Esophagus squamous epithelium (tissue), 5 donors: ENCODE data around the gene CROT. TPM values are rescaled to one million over a fixed set of nuclear protein-coding genes. Genes with fewer than 3 reads are reported as not detected.
A peak's percentile ranks its signal among the peaks of the same experiment; 100 is the strongest.

Source experiments
- DNase-seq: peaks from one replicate; lab custom pipeline; 2025; lab: John Stamatoyannopoulos, UW
- H3K27ac ChIP-seq, 4 donors: fragments of 200-600 bp; sonication (generic); one replicate each; pipeline ENCODE4 v1.5.1; 2016 to 2019; ENCODE audit warnings: mild to moderate bottlenecking in 1 of 4
- H3K27me3 ChIP-seq, 4 donors: fragments of 200-600 bp; sonication (generic); 1 replicate in 3 of 4; 2 replicates in 1 of 4; pipeline versions ENCODE4 v1.5.1 to v1.6.0; 2017 to 2021; ENCODE audit warnings: antibody characterized with exemption in 1 of 4
- H3K36me3 ChIP-seq, 3 donors: fragments of 200-600 bp; sonication (generic); one replicate each; pipeline ENCODE4 v1.5.1; 2016 to 2019
- H3K4me1 ChIP-seq, 3 donors: fragments of 200-600 bp; sonication (generic); one replicate each; pipeline ENCODE4 v1.5.1; 2017 to 2019
- H3K4me3 ChIP-seq, 4 donors: fragments of 200-600 bp; sonication (generic); 1 replicate in 3 of 4; 2 replicates in 1 of 4; pipeline ENCODE4 v1.5.1; 2016 to 2019; ENCODE audit warnings: mild to moderate bottlenecking in 2 of 4, moderate library complexity in 1 of 4
- H3K9me3 ChIP-seq, 3 donors: fragments of 200-600 bp; sonication (generic); one replicate each; pipeline ENCODE4 v1.5.1; 2016 to 2019
- CTCF ChIP-seq, 6 experiments: fragments of 450-650 bp in 4 of 6; fragments of 200-600 bp in 2 of 6; sonication (generic) in 2 of 6; IDR thresholded peaks; one replicate each; pipeline ENCODE4 v1.5.1; 2016 to 2019; ENCODE audit warnings: antibody characterized with exemption in 6 of 6, mild to moderate bottlenecking in 4 of 6, moderate library complexity in 4 of 6
- POLR2A ChIP-seq, 4 donors: fragments of 450-650 bp; IDR thresholded peaks; one replicate each; pipeline ENCODE4 v1.6.1; 2017; ENCODE audit warnings: antibody characterized with exemption in 4 of 4, mild to moderate bottlenecking in 4 of 4, moderate library complexity in 3 of 4
- WGBS, 2 donors: methylation state at CpG; one replicate each; pipeline ENCODE4 v1.1.5; 2018; 5-methylcytosine and 5-hydroxymethylcytosine counted together
- intact Hi-C: fragments of 100-400 bp; cut with DNase I; formaldehyde crosslinking; loops from one replicate; pipeline ENCODE4 v1.15.0; 2022
- total RNA-seq, 4 donors: library from RNA; depleted of rRNA; stranded (reverse); fragments of >200 nt; gene quantifications; one replicate each; pipeline ENCODE4 v1.1.0, GENCODE V29; 2016
- donor health status: DM: yes; HTN: yes; CAD: no.

The CROT gene
- total RNA-seq, 4 donors from 2014 or later, result 34.5 to 42.2 (median 36.1) TPM

- Histone ChIP-seq H3K36me3 (no peaks in the 10 kb centered on the region), H3K27me3 (no peaks in the 10 kb centered on the region), H3K9me3 (no peaks in the 10 kb centered on the region), H3K27ac (no peak overlapping the region), H3K4me1 (peaks cover 0 to 32% (median 6%) of the 10 kb centered on the region in 3 donors), H3K4me3 (no peak overlapping the region)
- intact Hi-C loops, result loop anchor here (2.0 kb wide), 1 partner anchor 104 kb away; no protein-coding TSS in a partner anchor
- WGBS, 2 donors, result 36 to 38% methylated on average over 4 to 5 of the region's 5 CpGs
- DNase-seq, result no peak
- TF ChIP-seq POLR2A (IDR thresholded peaks at IDR 0.05) (no peak), CTCF (IDR thresholded peaks at IDR 0.05) (peak; percentile 38 to 79 (median 67))
Observed at GRCh38 chr7:87416682-87417587, 71.5 kb downstream of the CROT start.

- peaks cover 0 to 5% (median 0%) of the 10 kb centered on the region in 3 donors for H3K4me1 ChIP-seq
- H3K9me3 ChIP-seq, result no peaks in the 10 kb centered on the region
- 90 to 93% methylated on average over 3 to 4 of the region's 4 CpGs for WGBS, 2 donors
- H3K36me3 ChIP-seq, result no peaks in the 10 kb centered on the region
- TF ChIP-seq CTCF (IDR thresholded peaks at IDR 0.05), result no peak
- TF ChIP-seq POLR2A (IDR thresholded peaks at IDR 0.05), result no peak
- no peak overlapping the region for H3K27ac ChIP-seq
- DNase-seq, result no peak
- intact Hi-C loops, result no loop called here
- H3K27me3 ChIP-seq, result no peaks in the 10 kb centered on the region
- no peak overlapping the region for H3K4me3 ChIP-seq
Observed at GRCh38 chr7:87420173-87420572, 74.7 kb downstream of the CROT start.

- no peak for DNase-seq
- TF ChIP-seq CTCF (IDR thresholded peaks at IDR 0.05), result no peak
- no peak for TF ChIP-seq POLR2A (IDR thresholded peaks at IDR 0.05)
- intact Hi-C loops, result no loop called here
- H3K36me3 ChIP-seq, result no peaks in the 10 kb centered on the region
- H3K27me3 ChIP-seq, result no peaks in the 10 kb centered on the region
- 77 to 82% methylated on average over 5 of the region's 5 CpGs for WGBS, 2 donors
- no peak overlapping the region for H3K4me3 ChIP-seq
- no peak overlapping the region for H3K27ac ChIP-seq
- no peaks in the 10 kb centered on the region for H3K4me1 ChIP-seq
- H3K9me3 ChIP-seq, result no peaks in the 10 kb centered on the region
Observed at GRCh38 chr7:87424075-87424474, 78.6 kb downstream of the CROT start.

GRCh38 chr7:87426160-87426559, 80.7 kb downstream of the CROT start:
- H3K4me1 ChIP-seq, result no peaks in the 10 kb centered on the region
- H3K4me3 ChIP-seq, result no peak overlapping the region
- DNase-seq, result no peak
- intact Hi-C loops, result no loop called here
- TF ChIP-seq POLR2A (IDR thresholded peaks at IDR 0.05) (no peak), CTCF (IDR thresholded peaks at IDR 0.05) (no peak)
- no peaks in the 10 kb centered on the region for H3K9me3 ChIP-seq
- H3K27ac ChIP-seq, result no peak overlapping the region
- H3K27me3 ChIP-seq, result no peaks in the 10 kb centered on the region
- H3K36me3 ChIP-seq, result no peaks in the 10 kb centered on the region
- 70 to 73% methylated on average over 3 of the region's 3 CpGs for WGBS, 2 donors

GRCh38 chr7:87427288-87427687, 81.8 kb downstream of the CROT start:
- whole genome bisulfite sequencing, 2 donors, result 64 to 83% methylated on average over 3 of the region's 3 CpGs
- Histone ChIP-seq H3K27me3 (no peaks in the 10 kb centered on the region), H3K4me1 (no peaks in the 10 kb centered on the region), H3K9me3 (no peaks in the 10 kb centered on the region), H3K27ac (no peak overlapping the region), H3K36me3 (no peaks in the 10 kb centered on the region), H3K4me3 (no peak overlapping the region)
- DNase-seq, result no peak
- TF ChIP-seq CTCF (IDR thresholded peaks at IDR 0.05) (no peak), POLR2A (IDR thresholded peaks at IDR 0.05) (no peak)
- intact Hi-C loops, result no loop called here
